HG03575 (cell line): Measurements from ENCODE around the gene HIVEP3.

Experiments used
- ATAC-seq: cut with Tn5 transposase; IDR thresholded peaks from one replicate; pipeline ENCODE4 v1.9.1; 2021; ENCODE audit not compliant: unreplicated experiment, insufficient number of reproducible peaks, low FRiP score; ENCODE audit errors: extremely low read depth

Gene HIVEP3

GRCh38 chr1:41805771-41806471 lies 112.8 kb downstream of the HIVEP3 start:
- ATAC-seq, result no peak

DNA sequence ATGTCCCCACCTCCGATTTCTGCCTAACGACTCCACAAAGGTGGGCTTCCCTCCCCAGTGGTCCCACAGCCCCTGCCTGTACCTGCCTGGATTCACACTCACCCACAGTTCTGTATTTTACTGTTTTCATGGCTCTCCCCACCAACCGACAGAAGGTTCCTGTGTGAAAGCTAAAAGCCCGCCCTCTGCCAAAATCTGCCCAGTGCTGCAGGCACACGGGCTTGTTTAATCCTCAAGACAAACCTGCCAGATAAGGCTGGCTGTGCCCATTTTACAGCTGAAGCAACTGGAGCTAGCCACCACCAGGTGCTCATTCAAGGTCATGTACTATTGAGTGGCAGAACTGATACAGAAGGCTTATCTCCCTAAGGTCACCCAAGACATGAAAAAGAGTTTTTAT lies 114.5 kb downstream of the HIVEP3 start:
- ATAC-seq, result no peak

DNA sequence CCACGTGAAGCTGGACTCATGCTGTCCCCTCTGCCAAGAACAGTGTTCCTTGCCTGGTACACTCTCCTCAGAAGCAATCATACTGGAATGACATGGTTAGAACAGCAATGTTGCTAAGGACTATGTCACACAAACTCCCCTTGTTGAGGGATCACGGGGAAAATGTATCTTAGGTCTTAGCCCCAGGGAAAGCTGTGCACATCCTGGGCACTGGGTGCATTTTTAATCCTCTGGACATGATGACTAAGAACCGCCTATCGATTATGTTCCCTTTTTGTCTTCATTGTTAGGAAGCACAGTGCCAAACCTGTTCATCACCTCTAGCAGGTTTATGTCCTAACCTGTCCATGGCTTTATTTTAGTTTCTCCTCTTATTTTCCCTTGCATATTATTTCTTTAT lies 115.1 kb downstream of the HIVEP3 start:
- ATAC-seq, result no peak

- no peak for ATAC-seq
These were observed 115.9 kb downstream of the HIVEP3 start for GRCh38 chr1:41802532-41803501.

DNA sequence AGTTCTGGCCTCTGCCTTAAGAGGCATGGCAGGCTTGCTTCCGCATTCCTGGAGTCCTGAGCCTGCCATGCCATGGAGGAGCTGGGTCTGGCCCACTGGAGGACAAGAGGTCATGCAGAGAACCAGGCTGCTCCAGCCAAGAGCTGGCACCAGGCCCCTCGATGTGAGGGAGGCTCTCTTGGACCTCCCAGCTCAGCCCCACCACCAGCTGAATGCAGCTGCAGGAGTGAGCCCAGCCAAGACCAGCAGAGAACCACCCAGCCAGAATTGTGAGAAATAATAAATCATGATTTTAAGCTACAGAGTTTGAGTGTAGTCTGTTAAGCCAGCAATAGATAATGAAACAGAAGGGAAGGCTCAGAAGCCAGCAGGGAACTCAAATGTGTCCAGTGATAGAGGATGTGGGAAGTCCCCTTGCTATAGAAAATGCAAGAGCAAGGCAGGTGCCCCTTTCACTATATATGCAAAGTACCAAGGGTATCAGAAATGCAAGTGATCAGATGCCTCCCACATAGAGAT lies 118.4 kb downstream of the HIVEP3 start:
- ATAC-seq, result no peak

DNA sequence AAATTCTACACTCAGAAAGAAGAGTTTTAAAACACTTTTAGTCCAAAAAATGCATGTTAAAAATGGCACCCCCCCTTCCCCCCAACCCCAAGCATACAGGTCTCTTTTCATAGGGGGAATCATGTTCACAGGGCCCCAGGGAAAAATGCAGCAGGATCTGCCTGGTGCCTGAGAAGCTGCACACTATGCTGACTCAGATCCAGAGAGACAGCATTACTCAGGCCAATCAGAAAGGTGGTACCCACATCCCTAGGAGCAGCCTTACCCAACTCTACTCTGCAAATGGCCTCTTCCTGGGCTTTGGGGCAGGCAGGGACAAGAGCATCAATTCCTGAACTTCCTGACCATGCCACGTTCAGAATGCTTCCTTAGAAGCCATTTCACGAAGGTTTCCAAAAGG lies 119.0 kb downstream of the HIVEP3 start:
- no peak for ATAC-seq

GRCh38 chr1:41799205-41799604 lies 119.5 kb downstream of the HIVEP3 start:
- no peak for ATAC-seq

- ATAC-seq, result no peak
These were observed 123.4 kb downstream of the HIVEP3 start for GRCh38 chr1:41795205-41795762.

- ATAC-seq, result no peak
These were observed 124.7 kb downstream of the HIVEP3 start for GRCh38 chr1:41794031-41794430.

GRCh38 chr1:41792485-41792770 lies 126.3 kb downstream of the HIVEP3 start:
- no peak for ATAC-seq

- ATAC-seq, result no peak
These were observed 126.8 kb downstream of the HIVEP3 start for GRCh38 chr1:41791667-41792484.

- no peak for ATAC-seq
These were observed 128.4 kb downstream of the HIVEP3 start for GRCh38 chr1:41790351-41790750.

DNA sequence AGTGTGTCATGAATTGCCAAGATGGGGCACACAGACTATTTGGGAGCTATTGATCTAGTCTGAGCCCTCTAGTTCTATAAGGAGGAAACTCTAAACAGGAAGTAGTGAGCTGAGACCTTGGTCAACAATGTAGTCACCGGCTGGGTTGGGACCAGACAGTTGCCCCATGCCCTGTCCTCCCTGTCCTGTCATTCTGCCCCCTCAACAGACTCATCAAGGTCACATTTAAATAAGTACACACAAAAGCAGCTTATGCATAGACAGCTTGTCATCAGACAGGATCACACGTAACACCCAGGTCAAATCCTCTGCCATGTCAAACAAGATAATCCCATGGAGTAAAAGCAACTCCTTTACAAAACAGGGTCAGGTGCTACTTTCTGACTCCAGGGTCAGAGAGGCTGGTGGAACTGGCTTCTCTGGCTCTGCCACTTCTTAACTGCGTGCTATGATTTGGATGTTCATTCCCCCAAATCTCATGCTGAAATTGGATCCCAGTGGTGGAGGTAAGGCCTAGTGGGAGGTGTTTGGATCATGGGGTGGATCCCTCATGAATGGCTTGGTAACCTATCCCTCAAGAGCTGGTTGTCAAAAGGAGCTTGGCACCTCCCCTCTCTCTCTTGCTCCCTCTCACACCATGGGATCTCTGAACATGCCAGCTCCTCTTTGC lies 128.9 kb downstream of the HIVEP3 start:
- ATAC-seq, result no peak

- no peak for ATAC-seq
These were observed 130.3 kb downstream of the HIVEP3 start for GRCh38 chr1:41788427-41788826.

DNA sequence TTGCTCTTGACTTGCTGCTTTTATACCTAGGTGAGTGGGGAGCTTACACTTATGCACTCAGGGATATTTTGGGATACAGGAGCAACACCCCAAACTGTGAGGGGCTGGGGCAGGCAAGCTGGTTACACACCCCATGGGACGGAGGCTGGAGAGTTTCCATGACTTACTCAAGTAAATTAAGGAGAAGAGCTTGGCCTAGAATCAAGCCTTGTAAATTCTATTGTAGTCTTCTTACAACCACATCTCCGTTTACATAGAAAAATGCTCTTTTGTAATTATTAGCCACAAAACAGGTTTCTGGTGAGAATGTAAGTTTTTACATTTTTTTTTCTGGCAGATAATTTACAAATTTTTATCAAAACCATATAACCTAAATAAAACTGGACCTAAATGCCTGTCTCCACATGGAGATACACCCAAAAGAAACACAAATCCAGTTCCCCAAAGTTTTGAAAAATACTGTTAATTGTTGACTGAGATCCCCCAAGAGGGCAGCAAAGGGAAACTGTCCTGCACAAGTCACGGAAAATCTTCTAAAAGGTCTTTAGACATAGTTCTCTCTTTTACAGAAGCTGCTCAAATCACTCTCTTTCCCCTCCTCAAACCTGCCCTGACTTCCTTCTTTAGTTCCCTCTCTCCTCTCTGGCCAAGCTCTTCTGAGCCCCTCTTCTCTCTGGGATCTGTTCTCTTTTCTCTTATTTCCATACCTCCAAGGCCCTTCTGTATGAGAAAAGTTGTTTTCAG lies 134.0 kb downstream of the HIVEP3 start:
- ATAC-seq, result no peak

- ATAC-seq, result no peak
These were observed 135.5 kb downstream of the HIVEP3 start for GRCh38 chr1:41783189-41783639.

- ATAC-seq, result no peak
These were observed 137.8 kb downstream of the HIVEP3 start for GRCh38 chr1:41780916-41781315.

DNA sequence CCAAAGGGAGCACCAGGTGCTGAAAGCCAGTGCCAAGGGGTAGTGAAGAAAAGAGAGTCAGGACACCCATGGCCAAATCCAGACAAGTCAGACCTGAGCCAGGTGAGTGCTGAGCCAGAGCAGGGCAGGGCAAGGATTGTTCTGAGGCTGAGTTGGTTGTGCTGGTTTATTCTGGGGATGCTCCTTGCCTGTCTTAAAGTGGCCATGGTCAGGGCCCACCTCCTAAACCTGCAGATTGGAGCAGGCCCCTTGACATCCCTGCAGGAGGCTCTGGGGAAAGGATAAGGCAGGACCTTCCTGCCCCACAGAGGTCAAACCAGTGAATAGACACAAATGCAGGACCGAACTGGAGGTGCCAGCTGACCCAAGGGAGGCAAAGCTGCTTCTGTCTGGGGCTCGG lies 138.4 kb downstream of the HIVEP3 start:
- ATAC-seq, result no peak
